GM21717 (cell line): Measurements from ENCODE around the gene NDUFAF2.
"Not testable (repeated sequence)": the region's sequence is repeated elsewhere in the genome, so short reads cannot be mapped to it uniquely, and the experiment has no call there.

Experiments
- ATAC-seq: cut with Tn5 transposase; IDR thresholded peaks from one replicate; pipeline ENCODE4 v1.9.1; 2021; ENCODE audit warnings: mild to moderate bottlenecking, moderate library complexity; ENCODE audit not compliant: unreplicated experiment

Gene NDUFAF2

GRCh38 chr5:60992871-60993270 lies 47.9 kb downstream of the NDUFAF2 start:
- no peak for ATAC-seq

DNA sequence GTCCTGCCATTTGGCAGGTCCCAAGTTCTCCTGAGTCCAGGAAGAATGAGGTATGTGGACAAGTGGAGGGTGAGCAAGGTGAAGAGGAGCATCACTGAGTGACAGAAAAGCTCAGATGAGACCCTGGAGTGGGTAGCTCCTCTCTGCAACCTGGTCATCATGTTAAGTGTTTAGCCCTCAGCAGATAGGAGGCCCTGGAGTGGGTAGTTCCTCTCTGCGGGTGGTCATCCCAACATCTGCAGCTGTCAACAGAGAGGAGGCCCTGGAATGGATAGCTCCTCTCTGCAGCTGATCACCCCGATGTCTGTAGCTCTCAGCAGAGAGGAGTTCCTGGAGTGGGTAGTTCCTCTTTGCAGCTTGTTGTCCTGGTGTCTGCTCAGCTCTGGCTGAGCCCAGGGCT lies 48.4 kb downstream of the NDUFAF2 start:
- ATAC-seq: no peak

DNA sequence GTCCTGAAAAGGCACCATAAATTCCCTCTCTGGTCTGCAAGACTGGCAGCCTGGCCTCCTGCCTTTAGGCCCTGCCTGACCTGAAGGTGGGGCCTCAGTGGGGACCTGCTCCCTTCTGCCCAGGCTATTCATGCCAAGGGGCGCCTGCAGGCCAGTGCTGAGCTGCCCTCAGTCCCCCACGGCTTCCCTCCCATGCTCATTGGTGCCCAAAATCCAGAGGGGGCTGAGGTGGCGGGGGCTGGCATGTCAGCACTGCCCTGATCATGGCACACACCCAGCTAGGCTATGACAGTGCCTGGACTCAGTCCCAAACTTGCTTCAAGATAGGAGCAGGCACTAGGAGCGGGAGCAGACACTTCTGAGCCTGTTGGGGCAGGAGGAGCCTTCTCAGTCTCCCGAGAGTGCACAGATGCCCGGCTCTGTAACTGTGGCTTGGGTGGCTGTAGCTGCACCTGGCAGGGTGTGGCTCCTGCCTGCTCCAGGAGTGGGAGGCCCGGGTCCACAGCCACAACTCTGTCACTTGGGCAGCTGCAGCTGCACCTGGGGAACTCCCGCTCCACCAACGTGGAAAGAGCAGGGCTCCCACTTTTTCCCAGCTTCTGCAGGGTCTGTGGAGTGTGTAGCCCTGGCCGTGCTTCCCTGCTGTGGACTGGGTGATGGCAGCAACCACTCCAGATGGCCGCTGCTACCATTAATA lies 49.0 kb downstream of the NDUFAF2 start:
- ATAC-seq: no peak

DNA sequence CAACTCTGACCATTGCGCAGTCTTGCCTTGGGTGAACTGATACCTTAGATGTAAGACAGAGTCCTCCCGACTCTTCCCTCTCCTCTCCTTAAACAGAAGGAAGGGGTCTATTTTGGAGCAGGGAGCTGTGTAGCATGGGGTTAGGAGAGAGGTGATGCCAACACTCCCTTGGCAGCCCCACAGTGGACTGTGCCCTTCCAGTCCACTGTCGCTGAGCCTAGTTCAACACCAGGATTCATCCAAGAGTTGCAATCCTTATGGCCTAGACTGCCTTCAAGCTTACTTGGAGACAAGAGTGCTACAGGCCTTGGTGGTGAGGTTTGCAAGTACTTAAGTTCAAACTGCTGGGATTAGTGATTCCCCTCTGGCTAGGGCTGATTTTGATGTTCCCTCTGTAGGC lies 51.4 kb downstream of the NDUFAF2 start:
- no peak for ATAC-seq

DNA sequence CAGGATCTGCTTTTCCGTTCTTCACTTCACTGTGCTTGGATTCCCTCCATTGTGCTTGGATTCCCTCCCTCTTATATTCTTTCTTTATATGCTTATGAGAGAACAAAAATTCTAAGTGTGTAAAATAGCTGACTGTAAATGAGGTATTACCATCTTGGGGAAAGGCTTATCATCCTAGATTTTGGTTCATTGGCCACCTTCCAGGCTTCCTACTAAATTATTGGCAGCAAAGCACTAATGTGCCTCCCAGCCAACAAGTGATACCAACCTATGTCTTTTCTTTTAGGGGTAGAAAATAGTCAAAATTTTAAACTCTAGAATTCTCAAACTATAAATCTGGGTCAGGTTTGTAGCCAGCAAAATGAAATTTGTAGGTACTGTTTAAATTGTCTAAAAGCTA lies 52.7 kb downstream of the NDUFAF2 start:
- ATAC-seq: no peak

- no peak for ATAC-seq
These were observed 55.9 kb downstream of the NDUFAF2 start for GRCh38 chr5:61000887-61001286.

DNA sequence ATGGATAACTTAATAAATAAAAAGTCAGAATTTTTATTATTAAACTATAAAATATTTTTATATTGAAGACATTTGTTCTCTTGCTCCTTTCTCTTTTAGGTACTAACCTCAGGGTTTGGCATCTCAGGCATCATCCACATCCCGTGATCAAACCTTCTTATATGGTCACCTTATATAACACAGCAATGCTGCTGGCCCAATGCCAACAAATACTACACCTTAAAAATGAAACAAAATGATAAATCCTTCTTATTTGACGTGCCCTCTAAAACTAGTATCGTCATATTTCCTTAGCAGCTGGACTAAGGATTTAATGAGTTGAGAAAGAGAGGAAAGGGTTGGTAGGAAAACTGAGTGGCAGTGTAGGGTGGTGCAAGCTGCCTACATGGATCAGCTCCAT lies 56.6 kb downstream of the NDUFAF2 start:
- no peak for ATAC-seq

GRCh38 chr5:61002611-61003355 lies 57.8 kb downstream of the NDUFAF2 start:
- no peak for ATAC-seq

DNA sequence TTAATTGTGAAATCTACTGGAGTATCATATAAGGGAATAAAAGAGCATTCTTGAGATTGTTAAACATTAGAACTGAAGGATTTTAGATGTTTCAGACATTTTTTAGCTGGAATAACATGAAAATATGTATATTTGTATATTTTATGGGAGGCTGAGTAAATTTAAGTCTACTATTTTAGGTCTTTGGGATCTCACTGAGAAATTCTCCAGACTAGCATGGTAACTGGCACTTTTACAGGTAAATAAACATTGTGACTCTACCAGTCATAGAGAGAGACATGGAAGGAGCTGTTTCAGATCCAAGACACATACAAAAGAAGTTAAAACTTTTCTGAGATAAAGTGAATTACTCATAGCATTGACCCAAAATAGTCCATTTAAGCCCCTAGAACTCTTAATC lies 59.4 kb downstream of the NDUFAF2 start:
- ATAC-seq: no peak

- ATAC-seq: no peak
These were observed 64.9 kb downstream of the NDUFAF2 start for GRCh38 chr5:61009907-61010306.

DNA sequence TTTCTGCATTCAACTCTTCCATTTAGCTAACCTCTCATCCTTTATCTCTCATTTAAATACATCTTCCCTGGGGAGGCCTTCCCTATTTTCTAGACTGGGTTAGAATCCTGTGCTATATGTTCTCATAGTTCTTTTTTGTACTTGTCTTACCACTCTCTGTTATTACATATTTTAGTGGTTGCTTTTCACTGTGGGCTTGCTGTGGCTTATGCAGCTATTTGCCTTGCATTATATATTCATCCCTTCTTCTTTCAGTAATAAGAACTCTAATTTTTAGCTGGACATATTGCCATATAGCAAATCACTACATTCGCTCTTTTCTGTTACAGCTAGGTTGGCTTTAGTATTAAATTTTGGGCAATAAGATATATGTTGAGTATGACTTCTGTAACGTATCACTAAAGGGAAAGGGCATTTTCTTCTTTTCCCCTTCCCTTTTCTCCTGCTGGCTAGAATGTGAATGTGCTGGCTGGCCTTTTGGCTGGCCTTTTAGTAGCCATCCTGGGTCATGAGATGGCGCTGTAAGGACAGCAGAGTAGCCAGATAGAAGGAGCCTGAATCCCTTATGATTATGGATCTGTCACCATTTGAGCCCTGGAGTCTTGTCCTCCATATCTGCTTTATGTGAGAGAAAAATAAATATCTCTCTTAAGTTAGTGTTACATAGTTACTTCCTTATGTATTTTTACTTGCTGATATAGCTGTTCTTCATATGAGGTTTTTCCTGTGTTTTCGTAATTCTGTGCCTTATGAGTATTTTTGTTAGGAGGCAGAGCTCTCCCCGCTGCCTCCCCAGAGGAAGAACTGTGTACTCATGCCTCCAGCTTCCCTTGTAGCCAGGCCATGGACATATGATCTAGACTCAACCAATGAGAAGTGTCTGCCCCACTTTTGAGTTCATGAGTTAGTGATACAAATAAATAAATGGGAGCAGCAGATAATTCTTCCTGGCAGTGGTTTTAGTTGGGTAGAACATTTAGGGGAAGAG lies 65.8 kb downstream of the NDUFAF2 start:
- ATAC-seq: no peak

GRCh38 chr5:61018062-61018461 lies 73.1 kb downstream of the NDUFAF2 start:
- ATAC-seq: no peak

- ATAC-seq: no peak
These were observed 74.6 kb downstream of the NDUFAF2 start for GRCh38 chr5:61019642-61020041.

- no peak for ATAC-seq
These were observed 75.4 kb downstream of the NDUFAF2 start for GRCh38 chr5:61020415-61020814.

- ATAC-seq: no peak
These were observed 78.1 kb downstream of the NDUFAF2 start for GRCh38 chr5:61023131-61023530.

GRCh38 chr5:61026004-61026403 lies 81.0 kb downstream of the NDUFAF2 start:
- no peak for ATAC-seq

DNA sequence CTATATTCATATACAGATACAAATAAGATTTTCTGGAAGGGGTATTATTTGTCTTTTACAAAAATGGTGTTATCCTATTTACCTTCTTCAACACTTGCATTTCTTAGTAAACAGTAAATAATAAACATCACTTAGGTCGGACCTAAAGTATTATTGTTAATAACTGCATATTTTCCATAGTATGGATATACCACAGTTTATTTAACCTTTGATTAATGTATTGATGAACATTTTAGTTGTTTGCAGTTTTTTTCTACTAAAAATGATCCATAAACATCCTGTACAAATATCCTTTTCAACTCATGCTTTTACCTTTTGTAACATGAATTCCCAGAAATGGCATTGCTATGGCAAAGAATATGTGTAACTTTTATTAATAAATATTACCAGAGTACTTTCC lies 83.4 kb downstream of the NDUFAF2 start:
- ATAC-seq: no peak

DNA sequence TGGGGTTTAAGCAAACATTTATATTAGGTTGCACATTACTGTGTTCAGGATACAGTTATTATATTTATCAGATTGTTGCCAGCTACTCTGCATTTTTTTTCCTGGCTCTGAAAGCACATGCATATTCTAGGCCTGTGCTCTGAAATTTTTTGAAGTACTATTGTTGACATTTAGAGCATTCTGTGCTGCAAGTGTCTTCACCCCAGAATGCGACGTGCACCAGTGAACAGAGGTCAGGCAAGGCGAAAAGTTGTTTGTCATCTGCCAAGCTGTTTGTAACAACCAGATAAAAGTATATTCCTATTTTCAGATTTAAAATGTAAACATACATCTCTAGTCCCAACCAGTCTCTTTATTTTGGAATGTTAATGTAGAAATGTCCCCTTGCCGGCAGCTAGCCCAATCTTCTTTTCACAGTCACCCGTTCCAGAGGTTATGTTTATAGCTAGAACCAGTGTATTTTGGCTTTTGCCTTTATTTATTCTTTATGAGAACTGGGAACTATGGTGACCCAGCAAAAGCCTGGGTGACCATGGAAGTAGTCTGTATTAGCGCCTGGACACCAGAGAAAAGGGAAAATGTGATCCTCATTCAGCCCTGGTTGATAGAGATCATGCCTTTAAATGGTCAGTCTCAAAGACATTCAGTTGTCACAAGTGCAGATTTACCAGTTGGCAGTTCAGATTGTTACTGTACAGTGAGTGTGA lies 84.6 kb downstream of the NDUFAF2 start:
- ATAC-seq: no peak

DNA sequence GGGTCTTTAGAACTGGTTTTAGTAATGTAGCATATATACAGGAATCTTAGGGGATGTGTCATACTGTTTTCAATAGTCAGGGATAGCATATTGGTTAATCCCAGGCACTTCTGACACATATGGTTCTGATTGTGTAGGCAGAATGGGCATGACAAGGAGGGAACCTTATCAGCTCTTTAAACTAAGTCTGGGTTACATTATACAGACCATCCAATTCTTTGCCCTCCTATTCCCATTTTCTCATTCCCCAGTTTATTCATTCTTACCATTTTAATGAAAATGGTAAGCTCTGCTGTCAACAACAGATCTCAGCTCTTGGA lies 85.1 kb downstream of the NDUFAF2 start:
- no peak for ATAC-seq

GRCh38 chr5:61031301-61031700 lies 86.3 kb downstream of the NDUFAF2 start:
- not testable (repeated sequence) for ATAC-seq

DNA sequence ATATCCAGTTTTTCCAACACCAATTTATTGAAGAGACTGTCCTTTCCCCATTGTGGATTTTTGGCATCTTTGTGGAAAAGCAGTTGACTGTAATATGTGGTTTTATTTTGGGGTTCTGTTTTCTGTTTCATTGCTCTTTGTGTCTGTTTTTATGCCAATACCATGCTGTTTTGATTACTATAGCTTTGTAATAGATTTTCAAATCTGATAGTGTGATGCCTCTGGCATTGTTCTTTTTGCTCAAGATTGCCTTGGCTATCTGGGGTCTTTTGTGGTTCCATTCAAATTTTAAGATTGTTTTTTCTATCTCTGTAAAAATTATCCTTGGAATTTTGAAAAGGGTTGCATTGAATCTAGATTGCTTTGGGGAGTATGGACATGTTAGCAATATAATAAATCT lies 99.5 kb downstream of the NDUFAF2 start:
- no peak for ATAC-seq
